HG02970 (cell line): Measurements from ENCODE around the gene RC3H1.
A peak's percentile ranks its signal among the peaks of the same experiment; 100 is the strongest.
"Not testable (repeated sequence)": the region's sequence is repeated elsewhere in the genome, so short reads cannot be mapped to it uniquely, and the experiment has no call there.

Experiments used
- ATAC-seq: cut with Tn5 transposase; IDR thresholded peaks from one replicate; pipeline ENCODE4 v1.9.1; 2021; ENCODE audit warnings: mild to moderate bottlenecking, moderate library complexity, moderate number of reproducible peaks; ENCODE audit not compliant: unreplicated experiment, low FRiP score

Gene RC3H1

DNA sequence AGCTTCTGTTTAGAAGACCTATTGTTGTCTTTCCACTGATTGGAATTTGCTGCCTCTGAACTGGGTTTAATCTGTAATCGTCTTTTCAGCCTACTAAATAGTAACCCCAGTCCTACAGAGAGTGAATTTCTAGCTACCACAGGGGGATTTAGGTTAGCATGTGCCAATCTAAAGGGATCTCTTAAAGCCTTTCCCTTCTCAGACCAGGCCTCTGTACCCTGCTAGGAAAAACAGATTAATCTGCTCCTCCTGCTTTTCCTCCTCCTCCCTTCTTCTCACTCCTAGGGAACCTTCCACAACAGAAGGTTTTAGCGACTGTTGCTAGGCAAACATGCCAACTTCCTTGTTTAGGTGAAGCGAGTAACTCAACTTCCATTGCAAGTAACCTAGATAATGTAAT, 1.3 kb upstream of the RC3H1 start:
- no peak for ATAC-seq

DNA sequence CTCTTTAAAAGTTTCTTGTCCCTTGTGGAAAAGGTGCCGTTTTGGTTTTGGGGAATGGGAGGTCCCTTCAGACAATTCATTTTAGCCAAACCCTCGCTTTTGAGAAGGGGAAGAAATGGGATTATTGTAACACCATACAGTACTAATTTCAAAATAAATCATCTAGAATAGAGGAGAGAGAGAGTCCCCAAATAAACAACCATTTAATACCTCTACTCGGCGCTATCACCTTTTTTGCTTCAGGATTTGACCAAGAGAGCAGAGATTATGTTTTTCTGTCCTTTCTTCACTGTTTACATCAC, 770 bp upstream of the RC3H1 start:
- no peak for ATAC-seq

DNA sequence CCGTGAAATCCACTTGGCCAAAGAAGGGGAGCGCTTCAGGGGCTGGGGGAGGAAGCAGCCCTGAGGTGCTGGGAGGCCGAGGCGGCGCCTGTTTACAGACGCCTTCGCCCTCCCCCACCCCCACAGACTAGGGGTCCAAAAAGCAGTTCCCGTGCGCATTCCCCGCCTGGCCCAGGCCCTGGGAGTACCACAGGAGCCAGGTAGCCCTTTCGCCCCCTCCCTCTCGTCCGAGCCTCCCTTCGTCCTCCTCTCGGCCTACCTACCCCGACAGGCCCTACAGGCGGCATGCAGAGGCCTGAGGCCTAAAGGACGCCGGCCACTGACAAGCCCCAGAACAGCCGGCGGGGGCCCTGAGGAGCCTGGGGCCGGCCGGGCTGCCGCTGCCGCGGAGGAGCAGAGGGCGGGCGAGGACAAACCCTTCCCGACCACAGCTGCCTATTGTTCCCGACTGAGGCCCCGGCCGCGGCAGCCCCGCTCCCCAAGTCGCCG, 522 bp downstream of the RC3H1 start:
- ATAC-seq: peak; percentile 25

DNA sequence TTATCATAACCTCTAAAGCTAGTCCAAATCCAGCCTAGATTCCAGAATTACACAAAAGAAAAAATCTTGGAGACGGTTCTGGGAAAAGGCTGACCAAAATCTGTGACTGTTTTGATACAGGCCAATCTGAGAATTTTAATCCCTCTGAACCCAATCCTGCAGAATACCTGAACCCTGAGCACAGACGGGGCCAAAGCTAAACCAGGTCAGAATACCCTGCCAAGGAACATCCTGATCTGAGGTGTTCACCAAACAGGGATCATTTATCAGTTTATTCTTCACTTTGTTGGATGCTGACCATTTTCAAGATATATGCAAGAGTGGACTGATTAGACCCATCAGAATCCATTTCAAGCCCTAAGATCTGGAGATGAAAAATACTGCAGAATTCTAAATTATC, 3.6 kb downstream of the RC3H1 start:
- no peak for ATAC-seq

DNA sequence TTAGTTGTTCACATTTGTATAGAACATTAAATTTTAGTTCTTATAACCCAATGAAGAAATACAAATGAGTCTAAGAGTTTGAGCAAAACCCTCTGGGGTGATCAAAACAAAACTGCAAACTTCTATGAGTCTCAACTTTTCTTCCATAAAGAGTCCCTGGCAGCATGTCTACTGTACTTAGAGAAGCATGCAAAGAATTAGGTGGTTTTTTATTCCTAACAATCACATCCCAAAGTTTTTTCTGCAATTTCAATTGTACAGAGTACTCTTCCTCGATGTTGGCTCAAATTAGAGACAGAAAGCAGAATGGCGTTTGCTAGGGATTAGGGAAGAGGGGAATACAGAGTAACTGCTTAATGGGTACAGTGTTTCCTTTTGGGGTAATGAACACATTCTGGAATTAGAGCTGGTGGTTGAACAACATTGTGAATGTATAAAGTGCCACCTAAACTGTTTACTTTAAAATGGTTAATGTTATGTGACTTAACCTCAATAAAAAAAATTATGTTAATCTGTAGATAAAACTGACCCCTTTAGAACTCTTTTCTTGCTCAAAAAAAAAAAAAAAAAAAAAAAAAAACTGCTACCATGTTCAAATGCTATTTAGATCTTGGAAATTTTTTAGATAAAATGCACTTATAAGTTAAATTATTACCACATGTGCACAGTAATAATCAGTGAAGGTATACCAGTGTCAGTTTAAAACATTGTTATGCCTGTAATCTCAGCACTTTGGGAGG, 4.8 kb downstream of the RC3H1 start:
- no peak for ATAC-seq

DNA sequence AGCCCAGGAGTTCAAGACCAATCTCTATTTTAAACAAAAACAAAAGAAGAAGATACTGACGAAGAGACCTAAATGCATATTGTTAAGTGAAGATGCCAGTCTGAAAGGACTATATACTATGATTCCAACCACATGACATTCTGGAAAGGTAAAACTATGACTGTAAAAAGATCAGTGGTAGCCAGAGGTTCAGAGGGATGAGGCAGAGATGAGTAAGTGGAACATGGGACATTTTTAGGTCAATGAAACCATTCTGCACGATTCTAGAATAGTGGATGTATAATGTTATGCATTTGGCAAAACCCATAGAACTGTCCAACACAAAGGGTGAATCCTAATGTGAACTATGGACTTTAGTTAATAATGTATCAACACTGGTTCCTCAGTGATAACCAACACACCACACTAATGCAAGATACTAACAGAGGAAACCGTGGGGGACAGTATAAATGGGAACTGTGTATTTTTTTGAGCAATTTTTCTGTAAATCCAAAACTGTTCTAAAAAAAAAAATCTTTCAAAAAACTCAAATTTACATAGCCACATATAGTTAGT, 8.2 kb downstream of the RC3H1 start:
- ATAC-seq: no peak

DNA sequence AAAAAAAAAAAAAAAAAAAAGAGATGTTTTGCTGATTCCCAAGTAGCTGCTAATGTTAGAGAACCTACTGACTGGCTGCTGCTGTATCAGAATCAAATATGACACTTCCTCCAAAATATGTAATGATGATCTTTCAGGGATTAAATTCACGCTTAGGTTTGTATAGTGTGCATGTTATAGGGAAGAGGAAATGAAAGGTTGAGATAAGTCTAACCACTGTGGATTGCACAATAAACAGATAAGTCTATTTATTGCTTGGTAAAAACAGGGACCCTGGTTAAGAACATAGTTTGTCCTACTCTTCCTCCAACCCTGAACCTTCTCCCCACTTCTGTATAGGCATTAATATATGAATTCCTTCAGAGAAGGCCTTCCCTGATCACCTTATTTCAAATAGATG, 13.2 kb downstream of the RC3H1 start:
- no peak for ATAC-seq

DNA sequence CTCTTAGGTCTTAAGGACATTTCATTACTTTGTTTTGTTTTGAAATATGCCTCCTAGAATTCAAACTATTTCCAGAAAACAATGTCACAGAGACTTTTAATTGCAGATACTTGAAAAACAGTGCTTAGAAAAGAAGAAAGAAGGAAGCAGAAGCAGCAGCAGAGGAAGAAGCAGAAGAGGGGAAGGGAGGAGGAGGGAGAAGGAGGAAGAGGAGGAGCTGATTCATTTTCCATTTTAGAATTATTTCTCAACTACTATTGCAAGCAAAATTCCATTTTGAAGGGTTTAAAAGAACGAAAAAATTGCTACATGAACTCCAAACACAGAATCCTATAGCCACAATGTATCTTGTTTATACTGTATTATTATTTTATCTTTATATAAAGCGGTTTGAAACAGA, 13.9 kb downstream of the RC3H1 start:
- no peak for ATAC-seq

DNA sequence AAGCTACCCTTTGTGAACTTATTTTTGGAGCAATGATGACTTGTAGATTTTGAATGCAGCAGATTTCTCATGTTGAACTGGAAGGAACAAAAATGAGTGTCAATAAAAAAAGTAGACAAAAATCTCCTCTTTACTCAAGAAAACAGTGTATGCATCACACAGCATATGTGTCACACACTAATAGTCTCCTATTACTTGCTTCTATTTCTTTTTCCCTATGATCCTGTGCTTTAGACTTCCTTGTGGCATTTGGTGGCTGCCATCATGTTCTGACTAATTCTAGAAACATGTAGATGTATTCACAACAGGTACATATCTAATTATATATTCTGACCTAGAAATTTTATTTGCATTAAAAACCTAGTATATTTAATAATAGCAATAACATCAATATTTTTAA, 14.3 kb downstream of the RC3H1 start:
- no peak for ATAC-seq

DNA sequence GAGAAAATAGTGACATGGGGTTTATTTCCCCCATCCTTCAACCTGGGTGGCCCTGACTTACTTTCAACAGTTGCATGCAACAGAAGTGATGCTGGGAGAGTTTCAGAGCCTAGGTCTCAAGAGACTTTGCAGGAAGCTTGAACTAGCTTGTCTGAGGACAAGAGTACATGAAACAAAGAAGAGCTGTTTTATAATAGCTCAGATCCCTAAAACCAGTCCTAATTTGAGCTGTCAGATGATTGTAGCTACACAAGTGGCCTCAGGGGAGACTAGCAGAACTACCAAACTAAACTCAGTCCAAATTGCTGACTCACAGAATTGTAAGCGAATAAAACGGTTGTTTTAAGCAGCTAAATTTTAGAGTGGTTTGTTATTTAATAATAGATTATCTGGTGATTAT, 17.1 kb downstream of the RC3H1 start:
- ATAC-seq: peak; percentile 81

DNA sequence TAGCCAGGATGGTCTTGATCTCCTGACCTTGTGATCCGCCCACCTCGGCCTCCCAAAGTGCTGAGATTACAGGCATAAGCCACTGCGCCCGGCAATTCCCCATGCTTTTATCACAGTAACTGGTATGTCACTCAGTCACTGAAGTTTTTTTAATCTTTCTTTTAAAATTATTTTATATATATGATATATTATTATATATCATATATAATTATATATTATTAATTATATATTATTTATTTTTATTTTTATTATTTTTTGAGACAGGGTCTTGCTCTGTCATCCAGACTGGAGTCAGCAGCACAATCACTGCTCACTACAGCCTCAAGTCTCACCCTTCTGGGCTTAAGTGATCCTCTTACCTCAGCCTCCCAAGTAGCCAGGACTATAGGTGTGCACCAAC, 18.3 kb downstream of the RC3H1 start:
- no peak for ATAC-seq

DNA sequence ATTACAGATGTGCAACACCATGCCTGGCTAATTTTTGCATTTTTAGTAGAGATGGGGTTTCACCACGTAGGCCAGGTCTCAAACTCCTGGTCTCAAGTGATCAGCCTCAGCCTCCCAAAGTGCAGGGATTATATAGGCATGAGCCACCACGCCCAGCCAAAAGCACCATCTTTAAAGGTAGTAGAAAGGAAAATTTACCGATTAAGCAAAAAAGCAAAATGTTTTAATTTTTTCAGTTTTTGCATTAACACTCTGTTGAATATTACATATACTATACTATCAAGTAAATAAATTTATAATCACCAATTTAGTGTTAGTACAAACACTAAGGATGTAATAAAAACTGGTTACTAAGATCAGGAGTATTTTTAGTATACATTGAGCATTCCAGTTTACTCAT, 20.6 kb downstream of the RC3H1 start:
- ATAC-seq: no peak

DNA sequence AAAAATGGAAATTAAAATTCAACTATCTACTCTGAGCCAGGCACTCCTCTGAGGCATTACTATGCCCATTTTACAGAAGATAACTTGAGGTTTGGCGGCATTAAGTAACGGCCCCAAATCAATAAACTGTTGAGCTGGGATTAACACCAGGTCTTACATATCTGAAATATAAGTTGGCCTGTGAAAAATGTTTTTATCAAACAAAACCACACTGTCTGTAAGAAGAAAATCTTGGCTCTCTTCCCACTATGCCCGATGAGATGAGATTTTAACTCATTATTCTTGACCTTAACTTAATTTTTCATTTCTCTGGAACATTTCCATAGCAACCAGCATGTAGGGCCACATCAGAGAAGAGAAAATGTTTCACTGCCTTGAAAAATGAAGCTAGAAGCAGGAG, 21.8 kb downstream of the RC3H1 start:
- ATAC-seq: no peak

DNA sequence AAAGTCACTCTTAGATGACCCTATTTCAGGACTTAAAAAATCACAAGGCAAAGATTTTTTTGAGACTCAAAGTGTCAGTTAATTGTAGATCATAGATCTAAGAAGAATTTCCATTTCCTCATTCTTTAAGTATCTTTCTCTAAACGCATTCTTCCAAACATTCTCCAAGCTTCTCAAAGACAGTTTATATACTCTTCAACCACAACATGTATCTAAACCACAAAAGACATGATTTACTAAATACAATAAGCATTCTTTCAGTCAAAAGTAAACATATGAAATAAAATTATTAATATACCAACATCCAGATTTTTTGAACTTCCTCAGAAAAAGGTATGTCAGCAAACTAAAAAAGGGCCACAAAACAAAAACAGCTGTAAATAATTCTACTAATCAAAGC, 24.4 kb downstream of the RC3H1 start:
- no peak for ATAC-seq

DNA sequence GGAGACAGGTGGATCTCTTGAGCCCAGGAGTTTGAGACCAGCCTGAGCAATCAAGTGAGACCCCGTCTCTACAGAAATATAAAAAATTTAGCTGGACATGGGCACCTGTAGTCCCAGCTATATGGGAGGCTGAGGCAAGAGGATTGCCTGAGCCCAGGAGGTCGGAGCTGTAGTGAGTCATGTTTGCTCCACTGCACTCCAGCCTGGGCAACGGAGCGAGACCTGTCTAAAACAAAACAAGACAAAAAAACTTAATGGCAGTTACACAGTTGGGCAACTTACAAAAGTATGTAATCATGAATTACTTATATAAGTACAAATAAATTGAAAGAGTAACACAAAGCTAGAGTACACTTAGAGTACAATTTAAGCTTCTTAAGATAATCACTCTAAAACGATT, 25.2 kb downstream of the RC3H1 start:
- no peak for ATAC-seq

DNA sequence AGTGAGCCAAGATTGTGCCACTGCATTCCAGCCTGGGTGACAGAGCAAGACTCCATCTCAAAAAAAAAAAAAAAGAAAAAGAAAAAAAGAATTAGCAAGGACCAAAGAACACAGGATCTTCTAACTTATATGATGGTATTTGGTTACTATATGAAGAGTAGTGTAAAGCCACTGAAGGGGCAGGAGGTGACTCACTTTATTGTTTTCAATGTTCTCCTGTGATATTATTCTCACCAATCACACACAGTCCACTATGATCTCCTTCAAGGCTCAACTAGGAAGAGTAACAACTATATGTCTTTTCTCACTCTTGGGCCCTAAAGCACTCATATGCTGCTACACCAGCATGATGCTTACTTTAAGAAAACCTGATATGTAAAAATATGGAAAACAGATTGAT, 26.7 kb downstream of the RC3H1 start:
- no peak for ATAC-seq

DNA sequence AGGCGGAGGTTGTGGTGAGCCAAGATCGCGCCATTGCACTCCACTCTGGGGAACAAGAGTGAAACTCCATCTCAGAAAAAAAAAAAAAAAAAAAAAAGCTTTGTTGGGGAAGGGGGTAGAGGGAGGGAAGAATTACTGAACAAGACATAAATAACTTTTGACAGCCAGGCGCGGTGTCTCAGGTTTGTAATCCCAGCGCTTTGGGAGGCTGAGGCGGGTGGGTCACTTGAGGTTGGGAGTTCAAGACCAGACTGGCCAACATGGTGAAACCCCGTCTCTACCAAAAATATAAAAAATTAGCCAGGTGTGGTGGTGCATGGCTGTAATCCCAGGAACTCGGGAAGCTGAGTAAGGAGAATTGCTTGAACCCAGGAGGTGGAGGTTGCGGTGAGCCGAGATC, 28.2 kb downstream of the RC3H1 start:
- not testable (repeated sequence) for ATAC-seq

DNA sequence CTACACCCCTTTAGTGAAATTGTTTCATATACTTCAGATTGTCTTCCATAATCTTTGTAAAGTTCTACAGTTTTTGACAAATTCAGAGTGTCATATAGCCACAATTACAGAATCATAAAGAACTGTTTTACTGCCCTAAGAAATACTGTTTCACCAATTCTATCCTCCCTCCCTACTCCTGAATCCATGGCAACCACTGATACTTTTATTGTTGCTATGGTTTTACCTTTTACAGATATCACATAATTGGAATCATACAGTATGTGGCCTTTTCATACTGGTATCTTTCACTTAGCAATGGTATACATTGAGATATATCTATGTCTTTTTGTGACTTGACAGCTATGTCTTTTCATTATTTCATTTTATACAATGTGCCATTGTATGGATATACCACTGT, 34.1 kb downstream of the RC3H1 start:
- ATAC-seq: no peak

DNA sequence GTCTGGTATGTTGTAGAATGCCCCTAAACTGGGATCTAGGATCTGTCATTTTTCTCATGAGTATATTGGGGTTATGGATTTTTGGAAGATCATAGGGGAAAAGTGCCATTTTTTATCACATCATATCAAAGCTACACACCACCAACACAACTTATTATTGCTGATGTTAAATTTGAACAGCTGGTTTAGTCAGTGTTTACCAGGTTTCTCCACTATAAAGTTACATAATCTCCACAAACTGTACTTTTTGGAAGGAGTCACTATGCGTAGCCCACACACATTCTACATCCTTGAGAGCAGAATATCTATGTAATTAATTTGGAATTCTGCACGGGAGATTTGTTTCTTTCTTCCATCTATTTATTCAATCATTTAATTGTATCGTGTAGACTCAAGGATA, 35.2 kb downstream of the RC3H1 start:
- no peak for ATAC-seq

DNA sequence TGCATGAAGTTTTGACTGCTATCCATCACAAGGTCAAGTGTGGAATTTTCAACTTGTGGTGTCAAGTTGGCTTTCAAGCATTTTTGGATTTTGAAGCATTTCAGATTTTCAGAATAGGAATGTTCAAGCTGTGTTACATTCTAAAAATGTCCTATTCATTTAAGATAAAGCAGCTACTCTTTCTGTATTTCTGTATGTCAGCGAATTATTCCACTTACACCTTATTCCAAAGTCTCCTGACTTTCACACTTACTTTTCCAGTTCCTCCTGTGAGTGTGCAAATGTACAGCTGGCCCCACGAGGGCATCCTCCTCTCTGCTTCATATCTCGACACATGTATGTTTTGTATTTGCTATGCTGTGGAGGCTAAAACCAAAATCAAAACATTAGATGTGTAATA, 51.9 kb downstream of the RC3H1 start:
- no peak for ATAC-seq

DNA sequence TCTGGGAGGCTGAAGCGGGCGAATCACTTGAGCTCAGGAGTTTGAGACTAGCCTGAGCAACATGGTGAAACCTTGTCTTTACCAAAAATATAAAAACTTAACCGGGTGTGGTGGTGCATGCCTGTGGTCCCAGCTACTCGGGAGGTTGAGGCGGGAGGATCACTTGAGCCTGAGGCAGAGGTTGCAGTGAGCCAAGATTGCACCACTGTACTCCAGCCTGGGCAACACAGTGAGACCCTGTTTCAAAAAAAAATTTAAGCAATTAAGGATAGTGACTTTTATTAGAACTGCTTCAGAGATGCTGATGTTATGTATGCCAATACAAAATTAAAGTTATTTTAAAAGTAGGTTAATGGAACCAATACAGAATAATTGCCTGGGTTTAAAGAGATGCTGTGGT, 56.3 kb downstream of the RC3H1 start:
- ATAC-seq: not testable (repeated sequence)

DNA sequence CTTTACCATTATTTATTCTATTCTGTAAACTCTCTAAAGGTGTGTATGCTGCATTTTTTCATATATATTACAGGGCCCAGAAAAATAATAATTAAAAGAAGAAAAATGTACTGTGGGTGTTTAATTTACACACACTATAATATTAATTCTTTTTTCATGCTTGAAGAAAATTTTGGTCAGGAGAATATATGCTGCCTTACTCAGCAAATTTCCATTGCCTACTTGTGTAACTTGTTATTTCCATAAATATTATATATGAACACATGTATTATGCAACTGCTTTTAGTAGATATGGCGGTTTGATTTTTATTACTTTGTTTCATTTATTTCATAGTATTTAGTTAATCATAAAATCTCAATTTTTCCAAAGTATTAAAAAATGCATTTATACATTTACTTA, 58.7 kb downstream of the RC3H1 start:
- no peak for ATAC-seq

DNA sequence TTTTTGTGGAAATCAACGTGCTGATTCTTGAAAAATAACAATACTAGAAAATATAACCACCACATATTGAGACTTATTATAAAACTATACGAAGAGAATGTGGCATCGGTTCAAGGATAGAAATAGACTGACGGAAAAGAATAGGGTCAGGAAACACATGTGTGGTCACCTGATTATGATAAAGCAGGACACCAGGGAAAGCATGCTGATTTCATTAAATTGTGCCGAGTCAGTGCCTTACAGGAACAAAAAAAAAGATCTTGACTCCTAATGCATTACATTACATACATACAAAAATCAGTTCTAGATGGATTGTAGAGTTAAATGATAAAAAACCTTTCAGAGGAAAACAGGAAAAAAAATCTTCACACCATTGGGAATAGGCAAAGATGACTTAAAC, 61.5 kb downstream of the RC3H1 start:
- no peak for ATAC-seq
